ENCODE results near the gene GRAP2. TPM values are rescaled to one million over a fixed set of nuclear protein-coding genes. Genes with fewer than 3 reads are reported as not detected.

Gene GRAP2
- total and polyA plus RNA-seq, 9 of the 15 experiments (the other 6 are each of a cell fraction or from before 2014, with no cell fraction given): 4.8 to 88.7 (median 60.4) TPM

DNA sequence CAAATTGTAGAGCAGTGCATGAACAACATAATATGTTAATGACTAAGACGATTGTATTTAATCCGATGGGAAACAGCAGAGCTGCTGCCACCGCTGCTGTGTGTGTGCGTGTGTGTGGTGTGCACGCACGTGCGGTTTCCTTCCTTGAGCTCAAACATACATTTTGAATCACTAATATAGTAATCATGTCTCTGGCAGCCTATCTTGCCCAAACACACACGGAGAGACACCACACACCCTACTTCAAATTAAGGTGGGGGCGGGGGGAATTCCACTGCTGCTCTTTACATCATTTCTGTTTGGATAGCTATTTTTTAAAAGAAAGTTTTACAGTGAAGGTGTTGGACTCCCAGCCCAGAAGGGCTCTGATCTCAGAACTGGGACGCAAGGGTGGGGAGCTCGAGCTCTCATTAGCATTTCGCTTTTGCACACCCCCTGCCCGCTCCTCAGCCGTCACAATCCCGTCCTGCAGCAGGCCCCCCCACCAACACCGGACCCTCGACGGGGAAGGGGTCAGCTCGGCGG lies 93.2 kb downstream of the GRAP2 start (continued):
- TF ChIP-seq, protein P1, sequence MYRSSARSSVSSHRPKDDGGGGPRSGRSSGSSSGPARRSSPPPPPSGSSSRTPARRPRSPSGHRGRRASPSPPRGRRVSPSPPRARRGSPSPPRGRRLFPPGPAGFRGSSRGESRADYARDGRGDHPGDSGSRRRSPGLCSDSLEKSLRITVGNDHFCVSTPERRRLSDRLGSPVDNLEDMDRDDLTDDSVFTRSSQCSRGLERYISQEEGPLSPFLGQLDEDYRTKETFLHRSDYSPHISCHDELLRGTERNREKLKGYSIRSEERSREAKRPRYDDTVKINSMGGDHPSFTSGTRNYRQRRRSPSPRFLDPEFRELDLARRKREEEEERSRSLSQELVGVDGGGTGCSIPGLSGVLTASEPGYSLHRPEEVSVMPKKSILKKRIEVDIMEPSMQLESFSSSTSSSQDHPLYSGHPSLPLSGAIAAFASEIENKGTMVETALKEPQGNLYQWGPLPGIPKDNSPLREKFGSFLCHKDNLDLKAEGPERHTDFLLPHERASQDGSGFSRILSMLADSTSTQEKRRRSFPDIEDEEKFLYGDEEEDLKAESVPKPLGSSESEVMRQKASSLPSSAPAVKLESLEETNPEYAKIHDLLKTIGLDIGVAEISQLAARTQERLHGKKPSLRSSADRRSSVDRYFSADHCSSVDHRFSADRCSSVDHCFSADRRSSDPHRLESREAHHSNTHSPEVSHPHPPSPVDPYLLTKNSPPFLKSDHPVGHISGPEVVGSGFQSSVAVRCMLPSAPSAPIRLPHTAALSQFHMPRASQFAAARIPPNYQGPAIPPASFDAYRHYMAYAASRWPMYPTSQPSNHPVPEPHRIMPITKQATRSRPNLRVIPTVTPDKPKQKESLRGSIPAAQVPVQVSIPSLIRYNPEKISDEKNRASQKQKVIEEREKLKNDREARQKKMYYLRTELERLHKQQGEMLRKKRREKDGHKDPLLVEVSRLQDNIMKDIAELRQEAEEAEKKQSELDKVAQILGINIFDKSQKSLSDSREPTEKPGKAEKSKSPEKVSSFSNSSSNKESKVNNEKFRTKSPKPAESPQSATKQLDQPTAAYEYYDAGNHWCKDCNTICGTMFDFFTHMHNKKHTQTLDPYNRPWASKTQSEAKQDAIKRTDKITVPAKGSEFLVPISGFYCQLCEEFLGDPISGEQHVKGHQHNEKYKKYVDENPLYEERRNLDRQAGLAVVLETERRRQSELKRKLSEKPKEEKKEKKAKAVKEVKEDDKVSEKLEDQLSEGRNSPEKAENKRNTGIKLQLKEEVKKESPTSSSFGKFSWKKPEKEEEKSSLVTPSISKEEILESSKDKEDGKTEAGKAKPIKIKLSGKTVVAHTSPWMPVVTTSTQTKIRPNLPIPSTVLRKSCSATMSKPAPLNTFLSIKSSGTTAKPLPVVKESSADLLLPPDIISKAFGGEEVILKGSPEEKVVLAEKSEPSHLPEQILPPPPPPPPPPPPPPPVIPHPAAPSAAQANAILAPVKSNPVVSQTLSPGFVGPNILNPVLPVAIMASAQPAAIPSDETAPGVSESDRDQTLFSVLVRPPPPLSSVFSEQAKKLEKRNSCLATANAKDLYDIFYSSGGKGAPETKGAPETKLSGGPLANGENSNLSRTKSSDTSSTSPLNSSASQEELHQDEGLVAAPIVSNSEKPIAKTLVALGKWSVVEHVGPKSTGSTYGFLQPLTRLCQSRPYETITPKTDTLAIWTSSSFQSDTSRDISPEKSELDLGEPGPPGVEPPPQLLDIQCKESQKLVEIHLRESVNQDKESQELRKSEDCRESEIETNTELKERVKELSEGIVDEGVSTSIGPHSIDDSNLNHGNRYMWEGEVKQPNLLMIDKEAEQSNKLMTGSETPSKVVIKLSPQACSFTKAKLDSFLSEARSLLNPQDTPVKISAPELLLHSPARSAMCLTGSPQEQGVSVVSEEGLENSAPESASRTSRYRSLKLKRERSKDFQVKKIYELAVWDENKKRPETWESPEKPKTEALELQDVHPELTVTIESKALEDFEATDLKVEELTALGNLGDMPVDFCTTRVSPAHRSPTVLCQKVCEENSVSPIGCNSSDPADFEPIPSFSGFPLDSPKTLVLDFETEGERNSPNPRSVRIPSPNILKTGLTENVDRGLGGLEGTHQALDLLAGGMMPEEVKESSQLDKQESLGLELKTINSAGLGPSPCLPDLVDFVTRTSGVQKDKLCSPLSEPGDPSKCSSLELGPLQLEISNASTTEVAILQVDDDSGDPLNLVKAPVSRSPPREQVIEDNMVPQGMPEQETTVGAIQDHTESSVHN (IDR thresholded peaks at IDR 0.05; ENCODE audit: borderline replicate concordance in 1 of 2, low read depth in 1 of 2): no peak
- TF ChIP-seq SAP30 (IDR thresholded peaks at IDR 0.05; ENCODE audit: borderline replicate concordance, insufficient read depth, low read depth, low read length, poor library complexity, severe bottlenecking) (no peak), MYC (IDR thresholded peaks at IDR 0.05; ENCODE audit: low read depth, low read length) (0 out of 2 replicates have a peak, but pooled peaks have one; percentile 24), MYC (CRISPR knock-in tag; IDR thresholded peaks at IDR 0.05; ENCODE audit: borderline replicate concordance, low read depth) (no peak), NCOA6 (IDR thresholded peaks at IDR 0.05) (no peak), ILF3 (IDR thresholded peaks at IDR 0.05; ENCODE audit: borderline replicate concordance) (no peak), ZNF263 (CRISPR knock-in tag; IDR thresholded peaks at IDR 0.05; ENCODE audit: borderline replicate concordance) (no peak), PCBP2 (IDR thresholded peaks at IDR 0.05; ENCODE audit: low read depth, low read length, poor library complexity, severe bottlenecking) (no peak), ZNF76 (CRISPR knock-in tag; IDR thresholded peaks at IDR 0.05; ENCODE audit: borderline replicate concordance) (no peak), RBM17 (IDR thresholded peaks at IDR 0.05; ENCODE audit: borderline replicate concordance, low read depth, low read length) (no peak), ZKSCAN8 (CRISPR knock-in tag; IDR thresholded peaks at IDR 0.05) (no peak), ZNF175 (CRISPR knock-in tag; IDR thresholded peaks at IDR 0.05; ENCODE audit: low read depth) (no peak), ZKSCAN1 (IDR thresholded peaks at IDR 0.05; ENCODE audit: low read depth, low read length) (no peak)
- TF ChIP-seq, protein P2, sequence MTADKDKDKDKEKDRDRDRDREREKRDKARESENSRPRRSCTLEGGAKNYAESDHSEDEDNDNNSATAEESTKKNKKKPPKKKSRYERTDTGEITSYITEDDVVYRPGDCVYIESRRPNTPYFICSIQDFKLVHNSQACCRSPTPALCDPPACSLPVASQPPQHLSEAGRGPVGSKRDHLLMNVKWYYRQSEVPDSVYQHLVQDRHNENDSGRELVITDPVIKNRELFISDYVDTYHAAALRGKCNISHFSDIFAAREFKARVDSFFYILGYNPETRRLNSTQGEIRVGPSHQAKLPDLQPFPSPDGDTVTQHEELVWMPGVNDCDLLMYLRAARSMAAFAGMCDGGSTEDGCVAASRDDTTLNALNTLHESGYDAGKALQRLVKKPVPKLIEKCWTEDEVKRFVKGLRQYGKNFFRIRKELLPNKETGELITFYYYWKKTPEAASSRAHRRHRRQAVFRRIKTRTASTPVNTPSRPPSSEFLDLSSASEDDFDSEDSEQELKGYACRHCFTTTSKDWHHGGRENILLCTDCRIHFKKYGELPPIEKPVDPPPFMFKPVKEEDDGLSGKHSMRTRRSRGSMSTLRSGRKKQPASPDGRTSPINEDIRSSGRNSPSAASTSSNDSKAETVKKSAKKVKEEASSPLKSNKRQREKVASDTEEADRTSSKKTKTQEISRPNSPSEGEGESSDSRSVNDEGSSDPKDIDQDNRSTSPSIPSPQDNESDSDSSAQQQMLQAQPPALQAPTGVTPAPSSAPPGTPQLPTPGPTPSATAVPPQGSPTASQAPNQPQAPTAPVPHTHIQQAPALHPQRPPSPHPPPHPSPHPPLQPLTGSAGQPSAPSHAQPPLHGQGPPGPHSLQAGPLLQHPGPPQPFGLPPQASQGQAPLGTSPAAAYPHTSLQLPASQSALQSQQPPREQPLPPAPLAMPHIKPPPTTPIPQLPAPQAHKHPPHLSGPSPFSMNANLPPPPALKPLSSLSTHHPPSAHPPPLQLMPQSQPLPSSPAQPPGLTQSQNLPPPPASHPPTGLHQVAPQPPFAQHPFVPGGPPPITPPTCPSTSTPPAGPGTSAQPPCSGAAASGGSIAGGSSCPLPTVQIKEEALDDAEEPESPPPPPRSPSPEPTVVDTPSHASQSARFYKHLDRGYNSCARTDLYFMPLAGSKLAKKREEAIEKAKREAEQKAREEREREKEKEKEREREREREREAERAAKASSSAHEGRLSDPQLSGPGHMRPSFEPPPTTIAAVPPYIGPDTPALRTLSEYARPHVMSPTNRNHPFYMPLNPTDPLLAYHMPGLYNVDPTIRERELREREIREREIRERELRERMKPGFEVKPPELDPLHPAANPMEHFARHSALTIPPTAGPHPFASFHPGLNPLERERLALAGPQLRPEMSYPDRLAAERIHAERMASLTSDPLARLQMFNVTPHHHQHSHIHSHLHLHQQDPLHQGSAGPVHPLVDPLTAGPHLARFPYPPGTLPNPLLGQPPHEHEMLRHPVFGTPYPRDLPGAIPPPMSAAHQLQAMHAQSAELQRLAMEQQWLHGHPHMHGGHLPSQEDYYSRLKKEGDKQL (CRISPR knock-in tag; IDR thresholded peaks at IDR 0.05; ENCODE audit: borderline replicate concordance): no peak

Data from K562 (cell line).